NCI-H82 treated with DMSO at 0.1 percent for 48 hours (cell line): Measurements from ENCODE around the gene GNG12.

Source experiments
- DNase-seq: peaks from one replicate; lab custom pipeline; 2025; ENCODE audit not compliant: unreplicated experiment; lab: John Stamatoyannopoulos, UW

GNG12 gene

GRCh38 chr1:67686267-67687197 is 146.7 kb downstream of the GNG12 start:
- DNase-seq: peak; percentile 95

- no peak for DNase-seq
These were observed 147.6 kb downstream of the GNG12 start for GRCh38 chr1:67685558-67686266.

GRCh38 chr1:67685067-67685557 is 148.2 kb downstream of the GNG12 start, which contains the start of gene GADD45A:
TSS of gene GADD45A (plus strand) at chr1:67685201. CDS start at chr1:67685495, 294 bp downstream.
- peak; percentile 98 for DNase-seq

GRCh38 chr1:67684526-67685066 is 148.7 kb downstream of the GNG12 start:
- no peak for DNase-seq

GRCh38 chr1:67683766-67684525 is 149.3 kb downstream of the GNG12 start:
- no peak for DNase-seq

GRCh38 chr1:67683316-67683715 is 150.0 kb downstream of the GNG12 start:
- no peak for DNase-seq

GRCh38 chr1:67682659-67683197 is 150.5 kb downstream of the GNG12 start:
- DNase-seq: no peak

- DNase-seq: no peak
These were observed 152.8 kb downstream of the GNG12 start for GRCh38 chr1:67680486-67680885.

GRCh38 chr1:67679691-67680090 is 153.6 kb downstream of the GNG12 start:
- DNase-seq: no peak

GRCh38 chr1:67677930-67678329 is 155.3 kb downstream of the GNG12 start:
- peak; percentile 93 for DNase-seq

GRCh38 chr1:67677408-67677807 is 155.9 kb downstream of the GNG12 start:
- no peak for DNase-seq

GRCh38 chr1:67676946-67677345 is 156.3 kb downstream of the GNG12 start:
- peak; percentile 79 for DNase-seq

GRCh38 chr1:67676287-67676686 is 157.0 kb downstream of the GNG12 start:
- DNase-seq: no peak

GRCh38 chr1:67675800-67676199 is 157.5 kb downstream of the GNG12 start:
- DNase-seq: no peak

GRCh38 chr1:67674260-67675011 is 158.8 kb downstream of the GNG12 start:
- DNase-seq: peak; percentile 93

GRCh38 chr1:67673468-67674201 is 159.6 kb downstream of the GNG12 start:
- no peak for DNase-seq

- DNase-seq: no peak
These were observed 160.9 kb downstream of the GNG12 start for GRCh38 chr1:67672260-67672803.

GRCh38 chr1:67668660-67669059 is 164.6 kb downstream of the GNG12 start:
- DNase-seq: no peak

GRCh38 chr1:67666636-67667035 is 166.6 kb downstream of the GNG12 start:
- DNase-seq: peak; percentile 26
